Activated T-helper 17 cell treated with anti-CD3 and anti-CD28 coated beads, Interleukin-2, amount 50 U/mL, for 72 hours (primary cell): ENCODE results near the gene TUBB6. TPM values are rescaled to one million over a fixed set of nuclear protein-coding genes. Genes with fewer than 3 reads are reported as not detected.

Experiments used
- ATAC-seq: fragments of 150-1000 bp; cut with Tn5 transposase; replicated peaks from 2 replicates; pipeline ENCODE4 v1.10.0; 2021; ENCODE audit warnings: mild to moderate bottlenecking, moderate library complexity
- H3K27ac Mint-ChIP-seq: one replicate; pipeline ENCODE4 v1.8.0; 2022; ENCODE audit warnings: mixed read lengths
- H3K27me3 Mint-ChIP-seq: one replicate; pipeline ENCODE4 v1.8.0; 2022; ENCODE audit warnings: mixed read lengths
- H3K36me3 Mint-ChIP-seq: one replicate; pipeline ENCODE4 v1.8.0; 2022; ENCODE audit warnings: low read depth, mild to moderate bottlenecking, mixed read lengths
- H3K4me1 Mint-ChIP-seq: one replicate; pipeline ENCODE4 v1.8.0; 2022; ENCODE audit warnings: mixed read lengths
- H3K4me3 Mint-ChIP-seq: one replicate; pipeline ENCODE4 v1.8.0; 2022; ENCODE audit warnings: mild to moderate bottlenecking, mixed read lengths
- H3K9me3 Mint-ChIP-seq: one replicate; pipeline ENCODE4 v1.8.0; 2022; ENCODE audit warnings: mixed read lengths
- total RNA-seq, 2 donors: library from RNA; stranded (reverse); gene quantifications; one replicate each; pipeline ENCODE4 v1.2.3, GENCODE V29; 2022

The TUBB6 gene
- total RNA-seq, 2 donors from 2014 or later, result 6.9 to 20.4 TPM

DNA sequence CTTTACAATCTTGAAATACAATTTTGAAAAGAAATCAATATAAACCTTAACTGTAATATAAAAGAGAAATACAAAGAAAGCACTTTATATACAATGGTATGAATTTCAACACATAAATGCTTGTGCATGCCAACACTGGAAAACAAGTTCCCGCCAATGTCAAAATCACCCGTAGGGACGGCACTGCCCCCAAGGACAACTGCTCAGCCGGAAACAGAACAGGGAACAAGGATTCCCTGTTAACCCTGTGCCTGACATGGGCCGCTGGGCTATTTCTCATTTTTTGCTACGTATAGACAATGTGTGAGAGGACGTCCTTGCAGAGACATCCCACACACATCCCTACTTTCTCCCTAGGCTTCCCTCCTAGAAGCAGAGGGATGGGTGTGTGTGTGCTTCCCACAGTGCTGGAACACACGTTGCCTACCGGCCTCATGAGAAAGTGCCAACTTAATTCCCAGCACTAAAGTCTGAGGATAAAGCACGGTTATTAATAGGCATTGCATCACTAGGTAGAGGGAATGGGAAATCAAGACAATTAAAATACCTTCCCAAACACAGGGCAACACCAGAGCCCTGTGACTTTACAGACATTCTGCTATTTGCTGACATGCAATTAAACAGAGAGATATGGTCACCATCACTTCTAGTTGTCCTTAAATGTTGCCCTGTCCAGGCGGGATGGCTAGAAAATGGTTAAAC is 54.6 kb downstream of the TUBB6 start:
- H3K27me3 Mint-ChIP-seq, result no peaks in the 10 kb centered on the region
- H3K27ac Mint-ChIP-seq, result no peak overlapping the region
- H3K4me1 Mint-ChIP-seq, result no peaks in the 10 kb centered on the region
- no peak overlapping the region for H3K4me3 Mint-ChIP-seq
- peaks cover 100% of the 10 kb centered on the region for H3K36me3 Mint-ChIP-seq
- no peak for ATAC-seq
- H3K9me3 Mint-ChIP-seq, result no peaks in the 10 kb centered on the region

- H3K4me1 Mint-ChIP-seq, result peaks cover 2% of the 10 kb centered on the region
- H3K36me3 Mint-ChIP-seq, result peaks cover 100% of the 10 kb centered on the region
- H3K4me3 Mint-ChIP-seq, result no peak overlapping the region
- no peak for ATAC-seq
- H3K9me3 Mint-ChIP-seq, result no peaks in the 10 kb centered on the region
- no peak overlapping the region for H3K27ac Mint-ChIP-seq
- H3K27me3 Mint-ChIP-seq, result no peaks in the 10 kb centered on the region
These were observed 58.3 kb downstream of the TUBB6 start for GRCh38 chr18:12366379-12366778.

DNA sequence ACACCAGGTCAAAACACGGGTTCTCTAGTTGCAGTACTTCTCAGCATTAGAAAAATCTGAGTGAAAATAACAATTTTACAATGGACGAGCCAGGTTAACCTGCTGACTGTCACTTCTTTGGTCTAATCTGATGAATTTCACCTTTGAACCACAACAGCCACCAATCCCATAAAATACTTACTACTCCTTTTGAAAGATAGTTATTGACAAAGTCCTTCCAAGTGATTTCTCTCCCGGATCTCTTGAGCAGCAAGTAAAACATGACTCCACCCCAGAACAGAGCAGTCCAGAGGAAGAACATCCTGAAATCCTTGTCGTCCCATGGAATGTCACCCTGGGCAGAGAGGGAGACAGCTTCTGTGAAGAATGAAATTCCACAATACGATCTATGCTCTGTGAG is 58.7 kb downstream of the TUBB6 start:
- Mint-ChIP-seq H3K9me3 (no peaks in the 10 kb centered on the region), H3K4me3 (no peak overlapping the region), H3K4me1 (peaks cover 5% of the 10 kb centered on the region), H3K27ac (no peak overlapping the region), H3K36me3 (peaks cover 100% of the 10 kb centered on the region), H3K27me3 (no peaks in the 10 kb centered on the region)
- no peak for ATAC-seq

DNA sequence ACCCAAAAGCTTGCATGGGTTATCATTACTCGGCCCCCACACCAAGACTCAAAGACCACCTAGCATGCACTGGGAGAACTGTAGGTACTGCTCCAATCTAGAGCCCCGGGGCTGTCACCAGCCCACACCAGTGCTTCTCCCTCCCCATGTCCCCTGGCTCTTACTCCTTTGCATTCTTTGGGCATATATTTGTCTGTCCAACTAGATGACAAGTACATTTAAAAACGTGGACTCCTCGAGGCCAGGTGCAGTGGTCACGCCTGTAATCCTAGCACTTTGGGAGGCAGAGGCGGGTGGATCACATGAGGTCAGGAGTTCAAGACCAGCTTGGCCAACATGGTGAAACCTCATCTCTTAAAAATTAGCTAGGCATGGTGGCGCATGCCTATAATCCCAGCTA is 61.2 kb downstream of the TUBB6 start:
- Mint-ChIP-seq H3K9me3 (no peaks in the 10 kb centered on the region), H3K27me3 (no peaks in the 10 kb centered on the region), H3K4me1 (peaks cover 24% of the 10 kb centered on the region), H3K27ac (no peak overlapping the region), H3K4me3 (no peak overlapping the region), H3K36me3 (peaks cover 89% of the 10 kb centered on the region)
- ATAC-seq, result no peak

DNA sequence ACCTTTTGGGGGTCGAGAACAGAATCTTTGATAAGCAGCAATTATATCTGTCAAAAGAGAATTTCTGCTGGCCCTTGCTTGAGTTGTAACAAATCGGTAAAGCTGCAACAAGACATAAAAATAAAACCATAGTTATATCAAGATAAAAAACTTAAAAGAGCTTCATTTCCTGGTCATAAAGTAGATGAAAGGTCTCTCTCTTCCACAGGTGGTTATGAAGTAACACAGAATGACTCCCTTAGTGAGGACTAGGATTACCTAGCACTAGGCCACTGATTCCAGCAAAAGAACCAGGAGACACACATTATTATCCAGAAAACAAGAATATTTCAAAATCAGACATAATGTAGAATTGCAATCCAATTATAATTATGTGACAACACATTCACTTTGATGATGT is 63.5 kb downstream of the TUBB6 start:
- ATAC-seq, result no peak
- H3K36me3 Mint-ChIP-seq, result peaks cover 78% of the 10 kb centered on the region
- no peaks in the 10 kb centered on the region for H3K27me3 Mint-ChIP-seq
- no peak overlapping the region for H3K4me3 Mint-ChIP-seq
- peaks cover 28% of the 10 kb centered on the region for H3K4me1 Mint-ChIP-seq
- H3K9me3 Mint-ChIP-seq, result no peaks in the 10 kb centered on the region
- H3K27ac Mint-ChIP-seq, result peak overlapping the region; percentile 32

- ATAC-seq, result no peak
- Mint-ChIP-seq H3K27ac (no peak overlapping the region), H3K27me3 (no peaks in the 10 kb centered on the region), H3K4me1 (peaks cover 28% of the 10 kb centered on the region), H3K36me3 (peaks cover 69% of the 10 kb centered on the region), H3K9me3 (no peaks in the 10 kb centered on the region), H3K4me3 (no peak overlapping the region)
These were observed 64.4 kb downstream of the TUBB6 start for GRCh38 chr18:12372406-12372805.

DNA sequence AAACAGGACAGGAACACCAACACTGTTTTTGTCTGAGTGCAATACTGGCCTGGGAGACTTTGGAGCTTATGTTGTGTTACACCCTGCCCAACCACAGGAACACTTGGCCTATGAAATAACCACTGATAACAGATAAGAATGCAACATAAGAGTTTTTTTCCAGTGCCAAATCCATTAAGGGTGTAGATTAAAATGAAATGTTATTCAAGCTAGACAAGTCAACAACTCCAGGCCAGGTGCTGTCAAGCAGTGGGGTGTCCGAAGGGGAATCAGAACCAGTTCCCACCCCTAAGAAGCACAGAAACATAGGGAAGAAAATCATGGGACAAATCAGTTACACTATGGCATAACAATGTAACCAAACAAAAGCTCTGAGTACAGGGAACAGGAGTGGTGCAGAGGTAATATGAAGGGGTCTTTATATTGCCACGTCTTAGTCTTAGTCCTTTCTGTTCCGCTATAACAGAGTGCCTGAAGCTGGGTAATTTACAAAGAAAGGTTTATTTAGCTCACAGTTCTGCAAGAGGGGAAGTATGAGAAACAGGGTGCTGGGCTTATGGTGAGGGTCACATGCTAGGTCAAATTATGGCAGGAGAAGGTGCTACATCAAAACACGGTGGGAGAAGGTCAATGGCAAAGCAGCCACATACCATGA is 65.2 kb downstream of the TUBB6 start:
- Mint-ChIP-seq H3K27ac (no peak overlapping the region), H3K4me3 (no peak overlapping the region)

DNA sequence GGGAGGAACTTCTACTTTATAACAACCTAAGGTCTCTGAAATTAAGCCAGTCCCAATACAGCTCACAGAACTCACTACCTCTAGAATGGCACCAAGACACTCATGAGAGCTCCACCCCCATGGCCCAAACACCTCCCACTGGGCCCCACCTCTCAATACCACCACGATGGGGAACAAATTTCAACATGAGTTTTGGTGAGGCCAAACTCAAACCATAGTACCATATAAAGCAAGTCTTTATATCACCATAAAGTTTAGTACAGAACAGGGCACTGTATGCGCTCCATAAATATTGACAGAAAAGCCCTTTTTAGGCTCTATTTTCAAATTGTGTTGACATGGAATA is 65.7 kb downstream of the TUBB6 start:
- H3K27ac Mint-ChIP-seq, result no peak overlapping the region
- peaks cover 56% of the 10 kb centered on the region for H3K36me3 Mint-ChIP-seq
- H3K27me3 Mint-ChIP-seq, result no peaks in the 10 kb centered on the region
- H3K9me3 Mint-ChIP-seq, result no peaks in the 10 kb centered on the region
- no peak overlapping the region for H3K4me3 Mint-ChIP-seq
- H3K4me1 Mint-ChIP-seq, result peaks cover 36% of the 10 kb centered on the region
- ATAC-seq, result no peak

More for the DNA sequence above, 65.2 kb downstream of the TUBB6 start:
- Mint-ChIP-seq H3K9me3 (no peaks in the 10 kb centered on the region), H3K36me3 (peaks cover 61% of the 10 kb centered on the region), H3K4me1 (peaks cover 34% of the 10 kb centered on the region), H3K27me3 (no peaks in the 10 kb centered on the region)
- ATAC-seq, result no peak

GRCh38 chr18:12374401-12374800 is 66.4 kb downstream of the TUBB6 start:
- H3K27ac Mint-ChIP-seq, result no peak overlapping the region
- H3K36me3 Mint-ChIP-seq, result peaks cover 49% of the 10 kb centered on the region
- peak overlapping the region; percentile 90 for H3K4me3 Mint-ChIP-seq
- H3K27me3 Mint-ChIP-seq, result no peaks in the 10 kb centered on the region
- H3K9me3 Mint-ChIP-seq, result no peaks in the 10 kb centered on the region
- H3K4me1 Mint-ChIP-seq, result peaks cover 39% of the 10 kb centered on the region
- no peak for ATAC-seq

Other genes starting within 250 kb of the TUBB6 start
- gene ANKRD62, start 214.4 kb upstream of the TUBB6 start, total RNA-seq, result not detected
- not detected for gene CIDEA, start 53.9 kb upstream of the TUBB6 start, total RNA-seq
- 10 to 100 TPM; 30.6 to 63.9 TPM for gene AFG3L2, start 69.0 kb downstream of the TUBB6 start, total RNA-seq
- gene PRELID3A, start 99.7 kb downstream of the TUBB6 start, total RNA-seq, result 1 to 10 TPM; 1.4 to 4.4 TPM